Stimulated activated CD8-positive, alpha-beta memory T cell treated with anti-CD3 and anti-CD28 coated beads, Interleukin-7, amount 100 ng/mL, for 4 hours (primary cell): ENCODE results near the gene EPHB2.
"Not testable (repeated sequence)": the region's sequence is repeated elsewhere in the genome, so short reads cannot be mapped to it uniquely, and the experiment has no call there.

ENCODE experiments used
- DNase-seq, 2 donors: peaks; one replicate each; pipeline ENCODE4 v3.0.0-alpha.2; 2020; ENCODE audit warnings: low read depth in 2 of 2

Gene EPHB2

GRCh38 chr1:22914633-22915217, 204.1 kb downstream of the EPHB2 start:
- DNase-seq: no peak

GRCh38 chr1:22915231-22915630, 204.6 kb downstream of the EPHB2 start:
- DNase-seq: no peak

DNA sequence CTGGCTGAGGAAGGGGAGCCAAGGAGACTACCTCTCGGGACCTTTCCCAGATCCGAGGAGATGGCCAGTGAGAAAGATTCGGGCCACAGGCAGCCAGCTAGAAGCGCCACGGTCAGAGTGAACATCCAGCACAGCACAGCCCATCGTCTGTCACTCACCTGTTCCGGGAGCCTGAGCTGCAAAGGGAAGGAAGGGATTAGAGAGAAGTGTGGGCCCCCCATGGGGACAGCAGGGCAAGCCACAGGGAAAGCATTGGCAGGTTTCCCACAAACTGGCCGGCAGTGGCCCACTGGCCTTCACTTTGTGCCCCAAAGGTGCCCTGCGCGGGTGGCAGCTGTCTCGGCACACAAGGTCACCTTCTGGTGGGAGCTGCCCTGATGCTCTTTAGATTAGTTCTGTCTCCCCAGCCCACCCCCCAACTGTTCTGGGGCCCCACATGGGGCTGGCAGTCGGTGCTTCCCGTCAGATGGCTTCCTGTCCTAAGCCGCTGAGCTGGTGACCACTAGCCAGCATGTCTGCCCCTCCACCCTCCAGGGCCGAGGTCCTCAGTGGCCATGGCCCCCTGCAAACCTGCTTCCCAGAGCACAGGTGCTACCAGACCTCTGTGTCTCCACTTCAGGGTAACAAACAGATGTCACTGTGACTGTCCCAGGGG, 205.3 kb downstream of the EPHB2 start:
- DNase-seq: no peak

GRCh38 chr1:22916471-22916820, 205.8 kb downstream of the EPHB2 start:
- no peak for DNase-seq

- DNase-seq: no peak
Measured at GRCh38 chr1:22917989-22918388, 207.3 kb downstream of the EPHB2 start.

- DNase-seq: no peak
Measured at GRCh38 chr1:22918644-22919043, 208.0 kb downstream of the EPHB2 start.

- no peak for DNase-seq
Measured at GRCh38 chr1:22919341-22920025, 208.8 kb downstream of the EPHB2 start.

- DNase-seq: no peak
Measured at GRCh38 chr1:22920026-22920733, 209.5 kb downstream of the EPHB2 start.

GRCh38 chr1:22920734-22921451, 210.3 kb downstream of the EPHB2 start:
- DNase-seq: no peak

DNA sequence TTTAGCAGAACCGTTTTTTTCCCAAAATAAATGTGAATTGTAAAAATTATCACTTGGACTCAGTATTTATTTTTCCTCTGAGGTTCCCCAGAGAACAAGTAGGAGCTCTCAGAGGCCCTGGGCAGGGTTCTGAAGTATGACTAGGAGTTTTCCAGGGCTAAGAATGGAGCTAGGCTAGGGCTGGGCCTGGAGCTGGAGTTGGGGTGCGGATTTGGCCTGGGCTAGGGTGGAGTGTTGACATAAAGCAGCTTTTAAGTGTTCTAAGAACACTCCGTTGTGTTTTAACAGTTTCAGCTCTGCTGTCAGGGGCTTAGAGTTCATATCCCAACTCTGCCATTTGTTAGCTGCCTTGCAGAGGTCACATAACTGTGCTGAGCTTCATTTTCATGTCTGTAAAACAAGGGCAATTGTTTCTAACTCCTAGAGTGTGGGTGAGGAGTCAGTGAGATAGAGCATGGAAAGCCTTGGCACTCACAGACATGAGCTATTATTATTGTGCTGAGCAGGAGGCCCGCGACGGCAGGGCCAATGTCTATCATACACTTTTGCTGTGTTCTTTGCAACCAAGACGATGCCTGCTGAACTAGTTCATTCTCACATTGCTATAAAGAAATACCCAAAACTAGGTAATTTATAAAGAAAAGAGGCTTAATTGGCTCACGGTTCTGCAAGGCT, 210.9 kb downstream of the EPHB2 start:
- no peak for DNase-seq

- DNase-seq: no peak
Measured at GRCh38 chr1:22922640-22923039, 212.0 kb downstream of the EPHB2 start.

DNA sequence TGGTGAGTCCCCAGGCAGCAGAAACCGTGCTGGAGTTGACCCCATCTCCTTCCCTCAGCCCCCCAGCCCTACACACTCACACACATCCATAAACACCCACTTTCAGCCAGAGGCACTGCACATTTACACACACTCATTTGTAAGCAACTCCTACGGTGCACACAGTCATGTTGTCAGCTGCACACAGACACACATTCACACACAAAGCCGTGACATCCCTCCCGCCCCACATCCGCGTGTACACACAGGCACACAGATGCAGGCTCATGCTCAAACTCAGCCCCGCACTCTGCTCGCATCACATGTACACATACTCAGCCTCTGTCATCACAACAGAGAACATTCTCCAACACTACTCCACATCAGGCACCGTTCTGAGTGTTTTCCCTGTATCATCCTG, 214.5 kb downstream of the EPHB2 start:
- no peak for DNase-seq

DNA sequence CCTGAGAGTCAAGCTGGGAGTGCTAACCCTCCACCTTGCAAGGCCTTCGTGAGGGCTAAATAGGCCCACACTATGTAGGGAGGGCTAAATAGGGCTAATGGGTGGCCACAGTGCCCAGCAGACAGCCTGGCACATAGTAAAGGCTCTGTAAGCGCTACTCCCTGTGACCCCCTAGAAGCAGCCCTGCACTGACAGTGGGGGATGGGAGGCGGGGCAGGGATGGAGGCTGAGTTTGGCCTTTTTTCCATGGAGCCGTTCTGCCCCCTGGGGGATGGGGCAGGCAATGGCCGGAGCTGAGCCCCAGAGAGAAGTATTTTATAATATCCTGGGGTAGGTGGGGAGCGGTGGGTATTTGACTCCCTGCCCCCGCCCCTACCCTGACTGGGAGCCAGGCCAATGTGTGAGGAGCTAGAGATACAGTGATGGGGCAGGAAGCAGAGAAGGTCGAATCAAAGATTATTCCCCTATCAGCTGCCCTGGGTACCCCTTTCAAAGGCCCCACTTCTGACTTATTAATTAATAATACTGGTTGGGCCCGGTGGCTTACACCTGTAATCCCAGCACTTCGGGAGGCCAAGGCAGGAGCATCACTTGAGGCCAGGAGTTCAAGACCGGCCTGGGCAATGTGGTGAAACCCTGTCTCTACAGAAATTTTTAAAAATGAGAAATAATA, 219.7 kb downstream of the EPHB2 start:
- no peak for DNase-seq

DNA sequence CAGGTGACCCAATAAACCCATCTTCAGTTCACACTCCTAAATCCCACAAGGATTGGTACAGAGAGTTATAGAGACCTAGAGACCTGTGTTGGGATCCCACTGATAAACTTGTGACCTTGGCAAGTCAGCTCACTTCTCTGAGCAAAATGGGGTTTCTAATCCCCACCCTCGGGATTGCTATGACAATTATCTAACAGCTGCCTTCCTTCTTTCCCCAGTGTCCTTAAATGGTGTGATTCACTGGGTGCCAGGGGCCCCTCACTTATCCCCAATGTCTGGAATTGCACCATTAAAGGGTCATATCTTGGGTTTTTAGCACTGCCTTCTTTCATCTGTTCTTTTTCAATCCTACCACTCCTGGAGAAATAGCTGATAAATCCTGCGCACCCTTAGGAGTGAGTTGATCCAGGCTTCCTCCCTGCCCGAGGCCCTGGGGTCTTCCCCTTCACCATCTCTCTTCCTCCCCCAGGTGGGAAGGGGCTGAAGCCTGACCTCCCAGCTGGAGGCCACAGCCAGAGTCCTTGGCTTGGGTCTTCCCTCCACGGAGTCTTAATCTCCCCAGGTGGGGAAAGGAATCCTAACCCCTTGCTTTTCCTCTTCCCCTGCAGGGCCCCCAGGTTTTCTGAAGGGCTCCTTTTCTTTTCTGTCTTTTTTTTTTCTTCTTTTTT, 222.3 kb downstream of the EPHB2 start:
- DNase-seq: no peak

DNA sequence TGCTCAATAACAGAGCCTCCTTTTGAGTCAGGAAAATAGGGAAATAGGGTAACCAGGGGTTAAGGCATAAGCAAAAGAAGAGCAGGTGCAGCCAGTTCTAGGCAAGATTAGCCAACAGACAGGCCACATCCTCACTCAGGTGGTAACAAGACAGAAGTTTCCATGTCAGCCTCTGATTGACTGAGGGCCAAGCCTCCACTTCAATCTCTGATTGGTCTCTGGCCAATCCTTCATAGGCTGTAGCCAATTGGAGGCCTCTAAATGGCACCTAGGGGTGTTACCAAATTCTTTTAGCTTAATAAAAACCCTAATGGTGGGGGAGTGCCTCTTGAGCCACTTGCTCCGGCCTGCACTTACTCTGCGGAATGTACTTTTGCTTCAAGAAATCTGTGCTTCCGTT, 224.8 kb downstream of the EPHB2 start:
- DNase-seq: no peak

GRCh38 chr1:22936681-22937080, 226.0 kb downstream of the EPHB2 start:
- no peak for DNase-seq

DNA sequence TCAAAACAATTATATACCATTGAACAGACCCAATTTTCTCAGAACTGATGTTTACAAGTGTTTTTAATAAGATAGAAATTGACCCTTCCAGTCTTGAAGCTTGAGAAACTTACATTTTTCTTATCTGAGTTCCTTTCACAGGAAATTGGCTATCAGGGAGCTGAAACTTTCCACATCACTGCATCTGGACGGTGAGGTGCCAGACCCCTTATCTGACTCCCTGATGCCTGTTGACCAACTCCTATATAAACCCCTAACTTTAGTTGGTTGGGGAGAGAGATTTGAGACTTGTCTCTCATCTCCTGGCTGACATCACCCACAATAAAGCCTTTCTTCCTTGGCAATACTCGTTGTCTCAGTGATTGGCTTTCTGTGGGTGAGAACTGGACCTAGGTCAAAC, 230.6 kb downstream of the EPHB2 start:
- no peak for DNase-seq

DNA sequence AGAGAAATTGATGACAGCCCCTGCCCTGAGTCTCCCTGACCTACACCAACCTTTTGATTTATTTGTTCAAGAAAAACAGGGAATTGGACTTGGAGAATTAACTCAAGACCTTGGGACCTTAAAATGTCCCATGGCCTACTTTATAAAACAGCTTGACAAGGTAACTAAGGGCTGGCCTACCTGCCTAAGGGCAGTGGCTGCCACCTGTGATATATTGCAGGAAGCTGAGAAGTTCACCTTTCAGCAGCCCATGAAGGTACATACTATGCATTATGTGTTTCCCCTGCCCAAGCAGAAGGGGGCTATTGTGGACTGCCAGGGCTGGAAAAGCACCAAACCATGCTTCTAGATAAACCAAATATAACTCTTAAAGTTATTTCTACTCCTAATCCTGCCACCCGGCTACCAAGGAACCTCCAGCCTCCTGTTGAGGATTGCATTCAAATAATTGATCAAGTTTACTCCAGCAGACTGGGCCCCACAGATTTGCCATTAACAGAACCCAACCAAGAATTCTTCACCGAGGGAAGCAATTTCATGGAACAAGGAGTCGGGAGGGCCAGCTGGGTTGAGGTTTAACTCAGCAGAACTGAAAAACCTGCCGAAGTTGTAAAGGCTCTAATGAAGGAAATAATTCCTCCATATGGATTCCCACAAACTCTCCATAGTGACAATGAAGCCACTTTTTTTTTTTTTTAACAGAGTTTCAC, 233.9 kb downstream of the EPHB2 start:
- no peak for DNase-seq

GRCh38 chr1:22945171-22945570, 234.5 kb downstream of the EPHB2 start:
- DNase-seq: not testable (repeated sequence)

DNA sequence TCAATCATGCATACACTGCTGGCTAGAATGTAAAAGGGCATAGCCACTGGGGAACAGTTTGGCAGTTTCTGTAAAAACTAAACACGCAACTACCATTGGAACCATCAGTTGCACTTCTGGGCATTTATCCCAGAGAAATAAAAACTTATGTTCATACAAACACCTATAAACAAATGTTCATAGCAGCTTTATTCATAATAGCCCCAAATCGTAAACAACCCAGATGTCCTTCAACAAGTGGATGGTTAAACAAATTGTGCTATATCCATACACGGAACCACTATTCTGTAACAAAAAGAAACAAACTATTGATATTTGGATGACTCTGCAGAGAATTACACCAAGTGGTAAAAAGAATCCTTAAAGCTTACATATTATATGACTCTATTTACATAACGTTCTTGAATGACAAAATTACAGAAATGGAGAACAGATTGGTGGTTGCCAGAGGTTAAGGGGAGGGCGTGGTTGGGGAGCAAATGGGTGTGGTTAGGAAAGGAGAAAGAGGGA, 239.2 kb downstream of the EPHB2 start:
- no peak for DNase-seq
